Peyer's patch (tissue), 4 donors: ENCODE data around the gene LRRC56. TPM values are rescaled to one million over a fixed set of nuclear protein-coding genes. Genes with fewer than 3 reads are reported as not detected.
"Not testable (repeated sequence)": the region's sequence is repeated elsewhere in the genome, so short reads cannot be mapped to it uniquely, and the experiment has no call there.

ENCODE experiments used
- DNase-seq, 3 donors: peaks; one replicate each; pipeline ENCODE4 v3.0.0-alpha.2; 2017 to 2019
- H3K27ac ChIP-seq, 4 donors: fragments of 200-600 bp; sonication (generic); one replicate each; pipeline ENCODE4 v1.5.1; 2016 to 2019
- H3K27me3 ChIP-seq, 2 donors: fragments of 200-600 bp; sonication (generic); one replicate each; pipeline ENCODE4 v1.5.1; 2019
- H3K36me3 ChIP-seq, 3 donors: fragments of 200-600 bp; sonication (generic); one replicate each; pipeline ENCODE4 v1.5.1; 2016 to 2019
- H3K4me1 ChIP-seq, 4 donors: fragments of 200-600 bp; sonication (generic); one replicate each; pipeline ENCODE4 v1.5.1; 2016 to 2019
- H3K4me3 ChIP-seq, 4 donors: fragments of 200-600 bp; sonication (generic); 1 replicate in 3 of 4; 2 replicates in 1 of 4; pipeline ENCODE4 v1.5.1; 2016 to 2019; ENCODE audit warnings: mild to moderate bottlenecking in 1 of 4
- H3K9me3 ChIP-seq, 4 donors: fragments of 200-600 bp; sonication (generic); one replicate each; pipeline ENCODE4 v1.5.1; 2016 to 2019; ENCODE audit warnings: mild to moderate bottlenecking in 1 of 4
- POLR2A ChIP-seq, 2 donors: fragments of 450-650 bp; IDR thresholded peaks; one replicate each; pipeline ENCODE4 v1.5.1; 2017; ENCODE audit warnings: antibody characterized with exemption in 2 of 2, mild to moderate bottlenecking in 2 of 2, moderate library complexity in 2 of 2
- total RNA-seq, 4 donors: library from RNA; depleted of rRNA; stranded (reverse); fragments of >200 nt; gene quantifications; one replicate each; pipeline ENCODE4 v1.1.0, GENCODE V29; 2016
- TF ChIP-seq, protein P1 (sequence below), 6 experiments: fragments of 450-650 bp in 4 of 6; fragments of 200-600 bp in 2 of 6; sonication (generic) in 1 of 6; IDR thresholded peaks; one replicate each; pipeline ENCODE4 v1.5.1; 2017 to 2019; ENCODE audit warnings: antibody characterized with exemption in 6 of 6, mild to moderate bottlenecking in 3 of 6, moderate library complexity in 1 of 6

Gene LRRC56
- total RNA-seq, 4 donors from 2014 or later = 0.67 to 4.1 (median 2.4) TPM

GRCh38 chr11:568306-569157 lies 31.2 kb downstream of the LRRC56 start:
- Histone ChIP-seq H3K4me3 (peak overlapping the region; percentile 57 to 92 (median 72)), H3K27ac (peak overlapping the region; percentile 79 to 99 (median 88)), H3K36me3 (no peaks in the 10 kb centered on the region), H3K27me3 (no peaks in the 10 kb centered on the region), H3K4me1 (peaks cover 2 to 16% (median 7%) of the 10 kb centered on the region in 4 donors), H3K9me3 (no peaks in the 10 kb centered on the region)
- TF ChIP-seq, protein P1, sequence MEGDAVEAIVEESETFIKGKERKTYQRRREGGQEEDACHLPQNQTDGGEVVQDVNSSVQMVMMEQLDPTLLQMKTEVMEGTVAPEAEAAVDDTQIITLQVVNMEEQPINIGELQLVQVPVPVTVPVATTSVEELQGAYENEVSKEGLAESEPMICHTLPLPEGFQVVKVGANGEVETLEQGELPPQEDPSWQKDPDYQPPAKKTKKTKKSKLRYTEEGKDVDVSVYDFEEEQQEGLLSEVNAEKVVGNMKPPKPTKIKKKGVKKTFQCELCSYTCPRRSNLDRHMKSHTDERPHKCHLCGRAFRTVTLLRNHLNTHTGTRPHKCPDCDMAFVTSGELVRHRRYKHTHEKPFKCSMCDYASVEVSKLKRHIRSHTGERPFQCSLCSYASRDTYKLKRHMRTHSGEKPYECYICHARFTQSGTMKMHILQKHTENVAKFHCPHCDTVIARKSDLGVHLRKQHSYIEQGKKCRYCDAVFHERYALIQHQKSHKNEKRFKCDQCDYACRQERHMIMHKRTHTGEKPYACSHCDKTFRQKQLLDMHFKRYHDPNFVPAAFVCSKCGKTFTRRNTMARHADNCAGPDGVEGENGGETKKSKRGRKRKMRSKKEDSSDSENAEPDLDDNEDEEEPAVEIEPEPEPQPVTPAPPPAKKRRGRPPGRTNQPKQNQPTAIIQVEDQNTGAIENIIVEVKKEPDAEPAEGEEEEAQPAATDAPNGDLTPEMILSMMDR (IDR thresholded peaks at IDR 0.05) = peak in 1 of 6 experiments; percentile 9
- peak; percentile 49 to 69 for TF ChIP-seq POLR2A (IDR thresholded peaks at IDR 0.05)
- peak; percentile 87 to 97 (median 97) for DNase-seq

GRCh38 chr11:569158-569885 lies 32.0 kb downstream of the LRRC56 start:
- Histone ChIP-seq H3K27me3 (no peaks in the 10 kb centered on the region), H3K27ac (peak overlapping the region; percentile 79 to 99 (median 88)), H3K4me1 (peaks cover 2 to 18% (median 7%) of the 10 kb centered on the region in 4 donors), H3K4me3 (peak overlapping the region; percentile 57 to 92 (median 72)), H3K9me3 (no peaks in the 10 kb centered on the region), H3K36me3 (no peaks in the 10 kb centered on the region)
- no peak for DNase-seq
- TF ChIP-seq POLR2A (IDR thresholded peaks at IDR 0.05) = no peak
- TF ChIP-seq, protein P1 (IDR thresholded peaks at IDR 0.05) = no peak

GRCh38 chr11:571802-572185 lies 34.5 kb downstream of the LRRC56 start:
- Histone ChIP-seq H3K4me1 (peaks cover 8 to 29% (median 13%) of the 10 kb centered on the region in 4 donors), H3K9me3 (no peaks in the 10 kb centered on the region), H3K4me3 (no peak overlapping the region), H3K27ac (no peak overlapping the region), H3K36me3 (no peaks in the 10 kb centered on the region), H3K27me3 (no peaks in the 10 kb centered on the region)
- no peak for DNase-seq
- no peak for TF ChIP-seq POLR2A (IDR thresholded peaks at IDR 0.05)
- TF ChIP-seq, protein P1 (IDR thresholded peaks at IDR 0.05) = no peak

GRCh38 chr11:573146-573759 lies 35.9 kb downstream of the LRRC56 start:
- peaks cover 12 to 36% (median 26%) of the 10 kb centered on the region in 4 donors for H3K4me1 ChIP-seq
- H3K9me3 ChIP-seq = no peaks in the 10 kb centered on the region
- H3K4me3 ChIP-seq = no peak overlapping the region
- no peaks in the 10 kb centered on the region for H3K36me3 ChIP-seq
- H3K27ac ChIP-seq = no peak overlapping the region
- DNase-seq = no peak
- H3K27me3 ChIP-seq = no peaks in the 10 kb centered on the region
- TF ChIP-seq, protein P1 (IDR thresholded peaks at IDR 0.05) = no peak

GRCh38 chr11:574031-574570 lies 36.8 kb downstream of the LRRC56 start:
- H3K4me1 ChIP-seq = peaks cover 12 to 42% (median 31%) of the 10 kb centered on the region in 4 donors
- not testable (repeated sequence) for H3K27me3 ChIP-seq, H3K36me3 ChIP-seq, H3K9me3 ChIP-seq, DNase-seq
- H3K27ac ChIP-seq = peak overlapping the region in 1 of 4 donors; percentile 5
- H3K4me3 ChIP-seq = peak overlapping the region in 1 of 4 donors; percentile 65
